Measurements from ENCODE around the gene EEF2K. TPM values are rescaled to one million over a fixed set of nuclear protein-coding genes. Genes with fewer than 3 reads are reported as not detected.

The EEF2K gene
- total and polyA plus RNA-seq, 2 of the 13 experiments (the other 11 are each of a cell fraction or from before 2014, with no cell fraction given), result 22.0 to 23.8 TPM

GRCh38 chr16:22188595-22189442, 17.3 kb upstream of the EEF2K start (continued):
- TF ChIP-seq, protein P1, sequence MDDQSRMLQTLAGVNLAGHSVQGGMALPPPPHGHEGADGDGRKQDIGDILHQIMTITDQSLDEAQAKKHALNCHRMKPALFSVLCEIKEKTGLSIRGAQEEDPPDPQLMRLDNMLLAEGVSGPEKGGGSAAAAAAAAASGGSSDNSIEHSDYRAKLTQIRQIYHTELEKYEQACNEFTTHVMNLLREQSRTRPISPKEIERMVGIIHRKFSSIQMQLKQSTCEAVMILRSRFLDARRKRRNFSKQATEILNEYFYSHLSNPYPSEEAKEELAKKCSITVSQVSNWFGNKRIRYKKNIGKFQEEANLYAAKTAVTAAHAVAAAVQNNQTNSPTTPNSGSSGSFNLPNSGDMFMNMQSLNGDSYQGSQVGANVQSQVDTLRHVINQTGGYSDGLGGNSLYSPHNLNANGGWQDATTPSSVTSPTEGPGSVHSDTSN (CRISPR knock-in tag; IDR thresholded peaks at IDR 0.05; ENCODE audit: borderline replicate concordance), result no peak
- no peak for TF ChIP-seq ZNF605 (CRISPR knock-in tag; IDR thresholded peaks at IDR 0.05)
- peak; percentile 47; the same call in 1 of the 2 replicates for TF ChIP-seq ZIK1 (CRISPR knock-in tag; IDR thresholded peaks at IDR 0.05; ENCODE audit: borderline replicate concordance, low read depth)
- TF ChIP-seq MEIS1 (CRISPR knock-in tag; IDR thresholded peaks at IDR 0.05; ENCODE audit: borderline replicate concordance), result no peak; the same call in 1 of the 2 replicates
- peak; percentile 92; the same call in 1 of the 2 replicates for TF ChIP-seq HMGA1 (CRISPR knock-in tag; conservative IDR thresholded peaks at IDR 0.05)
- no peak for TF ChIP-seq NFE2 (CRISPR knock-in tag; IDR thresholded peaks at IDR 0.05)
- 0 out of 2 replicates have a peak, but pooled peaks have one; percentile 48 for TF ChIP-seq ZNF614 (CRISPR knock-in tag; IDR thresholded peaks at IDR 0.05; ENCODE audit: borderline replicate concordance)
- no peak for TF ChIP-seq ZNF383 (CRISPR knock-in tag; IDR thresholded peaks at IDR 0.05; ENCODE audit: borderline replicate concordance)
- TF ChIP-seq, protein P2, sequence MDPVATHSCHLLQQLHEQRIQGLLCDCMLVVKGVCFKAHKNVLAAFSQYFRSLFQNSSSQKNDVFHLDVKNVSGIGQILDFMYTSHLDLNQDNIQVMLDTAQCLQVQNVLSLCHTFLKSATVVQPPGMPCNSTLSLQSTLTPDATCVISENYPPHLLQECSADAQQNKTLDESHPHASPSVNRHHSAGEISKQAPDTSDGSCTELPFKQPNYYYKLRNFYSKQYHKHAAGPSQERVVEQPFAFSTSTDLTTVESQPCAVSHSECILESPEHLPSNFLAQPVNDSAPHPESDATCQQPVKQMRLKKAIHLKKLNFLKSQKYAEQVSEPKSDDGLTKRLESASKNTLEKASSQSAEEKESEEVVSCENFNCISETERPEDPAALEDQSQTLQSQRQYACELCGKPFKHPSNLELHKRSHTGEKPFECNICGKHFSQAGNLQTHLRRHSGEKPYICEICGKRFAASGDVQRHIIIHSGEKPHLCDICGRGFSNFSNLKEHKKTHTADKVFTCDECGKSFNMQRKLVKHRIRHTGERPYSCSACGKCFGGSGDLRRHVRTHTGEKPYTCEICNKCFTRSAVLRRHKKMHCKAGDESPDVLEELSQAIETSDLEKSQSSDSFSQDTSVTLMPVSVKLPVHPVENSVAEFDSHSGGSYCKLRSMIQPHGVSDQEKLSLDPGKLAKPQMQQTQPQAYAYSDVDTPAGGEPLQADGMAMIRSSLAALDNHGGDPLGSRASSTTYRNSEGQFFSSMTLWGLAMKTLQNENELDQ (CRISPR knock-in tag; IDR thresholded peaks at IDR 0.05; ENCODE audit: borderline replicate concordance), result no peak
- TF ChIP-seq ZNF225 (CRISPR knock-in tag; IDR thresholded peaks at IDR 0.05), result no peak
- peak; percentile 45 for TF ChIP-seq FOSL2 (CRISPR knock-in tag; IDR thresholded peaks at IDR 0.05)
- peak; percentile 98 for TF ChIP-seq STAG1 (CRISPR knock-in tag; IDR thresholded peaks at IDR 0.05)
- TF ChIP-seq, protein P3, sequence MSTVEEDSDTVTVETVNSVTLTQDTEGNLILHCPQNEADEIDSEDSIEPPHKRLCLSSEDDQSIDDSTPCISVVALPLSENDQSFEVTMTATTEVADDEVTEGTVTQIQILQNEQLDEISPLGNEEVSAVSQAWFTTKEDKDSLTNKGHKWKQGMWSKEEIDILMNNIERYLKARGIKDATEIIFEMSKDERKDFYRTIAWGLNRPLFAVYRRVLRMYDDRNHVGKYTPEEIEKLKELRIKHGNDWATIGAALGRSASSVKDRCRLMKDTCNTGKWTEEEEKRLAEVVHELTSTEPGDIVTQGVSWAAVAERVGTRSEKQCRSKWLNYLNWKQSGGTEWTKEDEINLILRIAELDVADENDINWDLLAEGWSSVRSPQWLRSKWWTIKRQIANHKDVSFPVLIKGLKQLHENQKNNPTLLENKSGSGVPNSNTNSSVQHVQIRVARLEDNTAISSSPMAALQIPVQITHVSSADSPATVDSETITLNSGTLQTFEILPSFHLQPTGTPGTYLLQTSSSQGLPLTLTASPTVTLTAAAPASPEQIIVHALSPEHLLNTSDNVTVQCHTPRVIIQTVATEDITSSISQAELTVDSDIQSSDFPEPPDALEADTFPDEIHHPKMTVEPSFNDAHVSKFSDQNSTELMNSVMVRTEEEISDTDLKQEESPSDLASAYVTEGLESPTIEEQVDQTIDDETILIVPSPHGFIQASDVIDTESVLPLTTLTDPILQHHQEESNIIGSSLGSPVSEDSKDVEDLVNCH (CRISPR knock-in tag; IDR thresholded peaks at IDR 0.05), result no peak
- no peak for TF ChIP-seq HOXA7 (CRISPR knock-in tag; IDR thresholded peaks at IDR 0.05)
- TF ChIP-seq TBL1XR1 (IDR thresholded peaks at IDR 0.05; ENCODE audit: borderline replicate concordance, low read length, partially characterized antibody), result no peak
- TF ChIP-seq ZBTB7A (CRISPR knock-in tag; IDR thresholded peaks at IDR 0.05), result 0 out of 2 replicates have a peak, but pooled peaks have one; percentile 37
- no peak for TF ChIP-seq PAF1 (CRISPR knock-in tag; IDR thresholded peaks at IDR 0.05)
- no peak for TF ChIP-seq ZNF441 (CRISPR knock-in tag; IDR thresholded peaks at IDR 0.05; ENCODE audit: borderline replicate concordance)
- no peak for TF ChIP-seq ZBTB7B (CRISPR knock-in tag; IDR thresholded peaks at IDR 0.05)
- TF ChIP-seq ZNF674 (CRISPR knock-in tag; IDR thresholded peaks at IDR 0.05; ENCODE audit: low read depth), result no peak
- TF ChIP-seq IKZF5 (CRISPR knock-in tag; IDR thresholded peaks at IDR 0.05), result peak; percentile 64; the same call in 1 of the 2 replicates
- TF ChIP-seq ZNF766 (CRISPR knock-in tag; IDR thresholded peaks at IDR 0.05; ENCODE audit: borderline replicate concordance), result peak; percentile 85; the same call in 1 of the 2 replicates
- TF ChIP-seq ZBTB20 (CRISPR knock-in tag; IDR thresholded peaks at IDR 0.05; ENCODE audit: borderline replicate concordance, low read depth), result no peak

All from HepG2 (cell line).